PFSK-1 (cell line): ENCODE data around the gene LTBP1.

Source experiments
- FOXP2 ChIP-seq: optimal IDR thresholded peaks from 2 replicates; pipeline ENCODE3; 2011; ENCODE audit warnings: borderline replicate concordance, control low read depth, inconsistent platforms; ENCODE audit not compliant: insufficient read depth; ENCODE audit errors: extremely low read length, extremely low read depth
- POLR2AphosphoS5 ChIP-seq: IDR thresholded peaks from 2 replicates; pipeline ENCODE4 v1.6.1; 2012; ENCODE audit warnings: low read depth, mild to moderate bottlenecking, control low read depth, low read length, moderate library complexity
- REST ChIP-seq, 2 experiments: IDR thresholded peaks; 2 replicates each; pipeline versions ENCODE4 v1.6.1 to v1.8.0; 2011 to 2012; ENCODE audit warnings: low read depth in 2 of 2, low read length in 2 of 2, control low read depth in 1 of 2, inconsistent platforms in 1 of 2, mild to moderate bottlenecking in 1 of 2, moderate library complexity in 1 of 2; ENCODE audit not compliant: insufficient read depth in 1 of 2
- SIN3A ChIP-seq: IDR thresholded peaks from 2 replicates; pipeline ENCODE4 v1.6.1; 2012; ENCODE audit warnings: mild to moderate bottlenecking, low read length, moderate library complexity, borderline replicate concordance; ENCODE audit not compliant: insufficient read depth
- TAF1 ChIP-seq: IDR thresholded peaks from 2 replicates; pipeline ENCODE4 v1.6.1; 2012; ENCODE audit warnings: low read length, control low read depth, borderline replicate concordance; ENCODE audit not compliant: insufficient read depth

Gene LTBP1

GRCh38 chr2:33202641-33203522 is 256.1 kb downstream of the LTBP1 start:
- no peak for TF ChIP-seq FOXP2
- TF ChIP-seq POLR2AphosphoS5 = no peak
- no peak for TF ChIP-seq TAF1
- TF ChIP-seq REST (IDR thresholded peaks at IDR 0.05; ENCODE audit: insufficient read depth in 1 of 2, low read depth in 2 of 2, low read length in 2 of 2) = no peak
- no peak for TF ChIP-seq SIN3A

- TF ChIP-seq REST (IDR thresholded peaks at IDR 0.05; ENCODE audit: insufficient read depth in 1 of 2, low read depth in 2 of 2, low read length in 2 of 2) (no peak), TAF1 (no peak), SIN3A (no peak), POLR2AphosphoS5 (no peak)
These were observed 258.2 kb downstream of the LTBP1 start for GRCh38 chr2:33204945-33205344.

GRCh38 chr2:33205693-33206434 is 259.1 kb downstream of the LTBP1 start:
- TF ChIP-seq TAF1 = no peak
- no peak for TF ChIP-seq FOXP2
- no peak for TF ChIP-seq REST (IDR thresholded peaks at IDR 0.05; ENCODE audit: insufficient read depth in 1 of 2, low read depth in 2 of 2, low read length in 2 of 2)
- TF ChIP-seq POLR2AphosphoS5 = no peak
- no peak for TF ChIP-seq SIN3A

- TF ChIP-seq SIN3A = no peak
- no peak for TF ChIP-seq TAF1
- TF ChIP-seq FOXP2 = no peak
- no peak for TF ChIP-seq POLR2AphosphoS5
These were observed 260.5 kb downstream of the LTBP1 start for GRCh38 chr2:33207151-33207740.

- TF ChIP-seq SIN3A (no peak), POLR2AphosphoS5 (no peak)
These were observed 261.6 kb downstream of the LTBP1 start for GRCh38 chr2:33208400-33208799.

- TF ChIP-seq TAF1 = no peak
- no peak for TF ChIP-seq SIN3A
- no peak for TF ChIP-seq REST (IDR thresholded peaks at IDR 0.05; ENCODE audit: insufficient read depth in 1 of 2, low read depth in 2 of 2, low read length in 2 of 2)
- TF ChIP-seq FOXP2 = no peak
- TF ChIP-seq POLR2AphosphoS5 = no peak
These were observed 263.2 kb downstream of the LTBP1 start for GRCh38 chr2:33209976-33210375.
